Aorta (tissue), 5 donors: ENCODE data around the gene A3GALT2. TPM values are rescaled to one million over a fixed set of nuclear protein-coding genes. Genes with fewer than 3 reads are reported as not detected.

Experiments used
- ATAC-seq: fragments of 200-7000 bp; cut with Tn5 transposase; one replicate; pipeline ENCODE4 v1.9.1; 2022; ENCODE audit warnings: moderate library complexity; ENCODE audit not compliant: low FRiP score
- DNase-seq, 2 donors: peaks; one replicate each; pipeline ENCODE4 v3.0.0-alpha.2; 2020
- H3K27ac ChIP-seq, 2 donors: one replicate each; pipeline ENCODE4 v1.5.1; 2013; ENCODE audit warnings: low read length in 2 of 2, mild to moderate bottlenecking in 2 of 2, moderate library complexity in 2 of 2, control low read depth in 1 of 2, inconsistent platforms in 1 of 2, low read depth in 1 of 2
- H3K27me3 ChIP-seq, 2 donors: one replicate each; pipeline ENCODE4 v1.6.1; 2013; ENCODE audit warnings: control low read depth in 1 of 2, low read length in 1 of 2, mild to moderate bottlenecking in 1 of 2, moderate library complexity in 1 of 2; ENCODE audit not compliant: insufficient read depth in 2 of 2, control insufficient read depth in 1 of 2
- H3K36me3 ChIP-seq, 2 donors: one replicate each; pipeline ENCODE4 v1.6.1; 2013; ENCODE audit warnings: control low read depth in 1 of 2, low read length in 1 of 2, mild to moderate bottlenecking in 1 of 2; ENCODE audit not compliant: insufficient read depth in 2 of 2, control insufficient read depth in 1 of 2
- H3K4me1 ChIP-seq, 2 donors: one replicate each; pipeline ENCODE4 v1.6.1; 2013; ENCODE audit warnings: low read length in 2 of 2, control low read depth in 1 of 2, mild to moderate bottlenecking in 1 of 2, moderate library complexity in 1 of 2; ENCODE audit not compliant: insufficient read depth in 2 of 2, control insufficient read depth in 1 of 2
- H3K4me3 ChIP-seq, 2 donors: one replicate each; pipeline ENCODE4 v1.5.1; 2013; ENCODE audit warnings: low read length in 2 of 2, control low read depth in 1 of 2, mild to moderate bottlenecking in 1 of 2
- H3K9me3 ChIP-seq: one replicate; pipeline ENCODE4 v1.6.1; 2013; ENCODE audit warnings: mild to moderate bottlenecking, low read length; ENCODE audit not compliant: control insufficient read depth
- WGBS, 2 donors: extraction: QIAGEN DNeasy Blood & Tissue Kit; methylation state at CpG; one replicate each; pipeline ENCODE4 v1.1.7; 2013; 5-methylcytosine and 5-hydroxymethylcytosine counted together
- intact Hi-C, 2 donors: fragments of 100-400 bp; cut with DNase I; formaldehyde crosslinking; loops; one replicate each; pipeline versions ENCODE4 v1.14.2 to v1.15.0; 2022
- polyA plus RNA-seq, 2 donors: library from polyadenylated mRNA; stranded (reverse); fragments of 200-250 nt; gene quantifications; one replicate each; pipeline ENCODE4 v1.2.3, GENCODE V29; 2013
- total RNA-seq, 2 donors: library from RNA; stranded (reverse); fragmentation: NEBNext Ultra II Directional; extraction: Animal tissue kit (Norgen Biotek cat#: 25700); gene quantifications; one replicate each; pipeline ENCODE4 v1.2.1, GENCODE V29; 2021
- donor health status: healthy with polysubstance abuse.
- donor health status: Bipolar disorder and iron deficiency.
- donor health status: DM: no; HTN: no; CAD: no.
- donor health status: DM: no; HTN: no; CAD: no.
- donor health status: DM: yes; HTN: yes; CAD: no.

Gene A3GALT2
- total and polyA plus RNA-seq, 4 donors: 0.36 to 0.81 TPM; not detected in 2

DNA sequence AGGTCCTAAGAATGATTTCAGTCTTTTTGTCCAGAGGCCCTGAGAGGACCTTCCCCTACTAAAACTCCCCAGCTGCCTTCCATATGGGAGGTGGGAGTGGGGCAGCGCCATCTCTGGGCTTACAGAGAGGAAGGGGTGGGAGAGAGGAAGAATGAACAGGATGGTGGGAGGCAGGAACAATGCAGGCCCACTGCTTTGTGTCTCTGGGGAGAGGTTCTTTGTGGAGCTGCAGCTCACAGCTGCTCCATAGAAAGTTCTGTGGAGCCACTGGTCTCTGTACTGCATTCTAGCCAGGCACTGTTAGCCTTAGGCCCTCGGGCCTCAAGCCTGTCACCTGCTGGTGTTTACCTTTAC is 43.6 kb upstream of the A3GALT2 start:
- intact Hi-C loops: loop anchor here in 1 of 2 donors (10.0 kb wide), 1 partner anchor 250 kb away; no protein-coding TSS in a partner anchor
- H3K27me3 ChIP-seq: no peaks in the 10 kb centered on the region
- peak overlapping the region; percentile 76 to 86 for H3K27ac ChIP-seq
- H3K4me1 ChIP-seq: peaks cover 2 to 3% of the 10 kb centered on the region in 2 donors
- WGBS, 2 donors: 8 to 23% methylated on average over 1 to 2 of the region's 2 CpGs
- no peak for ATAC-seq
- no peaks in the 10 kb centered on the region for H3K9me3 ChIP-seq
- DNase-seq: no peak
- no peak overlapping the region for H3K4me3 ChIP-seq
- H3K36me3 ChIP-seq: no peaks in the 10 kb centered on the region

- no peak overlapping the region for H3K4me3 ChIP-seq
- ATAC-seq (no peak), DNase-seq (no peak)
- no peaks in the 10 kb centered on the region for H3K9me3 ChIP-seq
- WGBS, 2 donors: 11 to 23% methylated on average over 5 of the region's 5 CpGs
- H3K27me3 ChIP-seq: no peaks in the 10 kb centered on the region
- no peaks in the 10 kb centered on the region for H3K36me3 ChIP-seq
- H3K27ac ChIP-seq: peak overlapping the region; percentile 68 to 78
- intact Hi-C loops: loop anchor here in 1 of 2 donors (10.0 kb wide), 1 partner anchor 251 kb away; no protein-coding TSS in a partner anchor
- peaks cover 2 to 3% of the 10 kb centered on the region in 2 donors for H3K4me1 ChIP-seq
These were observed 42.6 kb upstream of the A3GALT2 start for GRCh38 chr1:33363470-33363861.

- 29 to 35% methylated on average over 5 of the region's 5 CpGs for WGBS, 2 donors
- Histone ChIP-seq H3K36me3 (no peaks in the 10 kb centered on the region), H3K9me3 (no peaks in the 10 kb centered on the region), H3K27me3 (no peaks in the 10 kb centered on the region), H3K4me1 (peaks cover 2 to 3% of the 10 kb centered on the region in 2 donors), H3K4me3 (no peak overlapping the region), H3K27ac (peak overlapping the region; percentile 68 to 78)
- intact Hi-C loops: loop anchor here in 1 of 2 donors (10.0 kb wide), 1 partner anchor 252 kb away; no protein-coding TSS in a partner anchor
- DNase-seq: no peak
- no peak for ATAC-seq
These were observed 42.1 kb upstream of the A3GALT2 start for GRCh38 chr1:33363021-33363420.

DNA sequence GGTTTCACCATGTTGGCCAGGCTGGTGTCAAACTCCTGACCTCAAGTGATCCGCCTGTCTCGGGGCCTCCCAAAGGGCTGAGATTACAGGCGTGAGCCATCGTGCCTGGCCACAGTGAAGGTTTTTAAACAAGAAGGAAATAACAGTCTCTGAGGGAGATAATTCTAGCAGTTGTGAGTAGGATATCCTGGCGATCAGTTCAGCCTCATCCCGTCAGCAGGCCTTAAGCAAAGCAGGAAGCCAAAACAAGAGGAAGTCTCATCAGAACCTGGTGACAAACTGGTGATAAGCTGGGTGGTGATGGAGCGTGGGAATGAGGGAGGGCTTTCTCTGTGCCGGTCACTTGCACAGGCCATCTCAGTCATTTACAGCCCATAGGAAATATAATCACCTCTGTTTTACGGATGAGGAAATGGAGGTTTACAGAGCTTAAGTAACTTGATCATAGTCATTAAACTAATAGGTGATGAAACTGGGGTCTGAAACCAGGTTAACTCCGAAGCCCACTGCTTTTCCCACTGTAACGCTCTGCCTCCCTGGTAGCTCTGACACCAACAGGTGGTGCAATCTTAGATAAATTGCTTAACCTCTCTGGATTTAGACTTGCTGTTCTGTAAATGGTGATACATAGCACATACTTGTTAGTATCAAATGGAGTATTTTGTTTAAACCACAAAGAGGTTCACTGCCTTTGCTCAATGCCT is 40.8 kb upstream of the A3GALT2 start:
- 84 to 85% methylated on average over 11 of the region's 11 CpGs for WGBS, 2 donors
- DNase-seq: no peak
- no peak for ATAC-seq
- no peaks in the 10 kb centered on the region for H3K27me3 ChIP-seq
- H3K9me3 ChIP-seq: no peaks in the 10 kb centered on the region
- H3K27ac ChIP-seq: no peak overlapping the region
- H3K4me3 ChIP-seq: no peak overlapping the region
- intact Hi-C loops: loop anchor here in 1 of 2 donors (10.0 kb wide), 1 partner anchor 253 kb away; no protein-coding TSS in a partner anchor
- peaks cover 0 to 2% of the 10 kb centered on the region in 2 donors for H3K4me1 ChIP-seq
- H3K36me3 ChIP-seq: no peaks in the 10 kb centered on the region

DNA sequence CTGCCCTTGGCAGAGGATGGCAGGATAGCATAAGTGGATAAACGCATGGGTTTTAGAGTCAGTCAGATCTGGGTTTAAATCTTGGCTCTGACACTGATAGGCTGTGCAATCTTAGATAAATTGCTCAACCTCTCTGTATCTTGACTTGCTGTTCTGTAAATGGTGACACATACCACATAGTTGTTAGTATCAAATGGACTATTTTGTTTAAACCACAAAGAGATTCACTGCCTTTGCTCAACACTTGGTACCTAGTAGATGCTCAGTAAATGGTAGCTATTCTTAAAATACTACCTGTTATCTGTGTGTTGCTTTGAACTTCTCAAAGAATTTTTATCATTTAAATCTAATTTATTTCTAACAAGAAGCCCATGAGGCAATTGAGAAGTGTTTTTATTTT is 39.5 kb upstream of the A3GALT2 start:
- no peak overlapping the region for H3K4me3 ChIP-seq
- intact Hi-C loops: loop anchor here in 1 of 2 donors (10.0 kb wide), 1 partner anchor 254 kb away; no protein-coding TSS in a partner anchor
- DNase-seq (no peak), ATAC-seq (no peak)
- H3K27me3 ChIP-seq: no peaks in the 10 kb centered on the region
- 70 to 80% methylated on average over 1 of the region's 1 CpG for WGBS, 2 donors
- peaks cover 0 to 2% of the 10 kb centered on the region in 2 donors for H3K4me1 ChIP-seq
- no peaks in the 10 kb centered on the region for H3K9me3 ChIP-seq
- no peak overlapping the region for H3K27ac ChIP-seq
- no peaks in the 10 kb centered on the region for H3K36me3 ChIP-seq

DNA sequence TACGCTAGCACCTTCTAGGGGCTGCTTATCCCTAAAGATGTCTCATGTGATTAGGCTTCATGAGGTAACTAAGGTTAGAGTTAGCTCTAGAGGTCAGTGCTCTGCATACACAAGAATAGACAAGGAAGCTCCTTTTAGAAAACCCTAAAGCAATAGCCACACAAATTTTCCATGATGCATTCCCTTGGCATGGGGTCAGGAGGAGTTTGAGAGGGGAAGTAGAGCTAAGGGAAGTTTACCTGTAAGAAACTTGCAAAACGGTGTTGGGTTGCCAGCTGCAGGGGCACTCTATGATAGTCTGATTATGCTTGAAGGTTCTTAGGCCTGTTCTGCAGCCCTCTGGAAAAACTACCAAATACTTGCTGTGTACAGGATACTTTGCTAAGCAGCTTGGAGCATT is 39.0 kb upstream of the A3GALT2 start:
- WGBS, 2 donors: 88 to 90% methylated on average over 2 of the region's 2 CpGs
- ATAC-seq (no peak), DNase-seq (no peak)
- no peaks in the 10 kb centered on the region for H3K9me3 ChIP-seq
- H3K4me3 ChIP-seq: no peak overlapping the region
- H3K36me3 ChIP-seq: no peaks in the 10 kb centered on the region
- no peak overlapping the region for H3K27ac ChIP-seq
- intact Hi-C loops: loop anchor here in 1 of 2 donors (10.0 kb wide), 1 partner anchor 255 kb away; no protein-coding TSS in a partner anchor
- peaks cover 0 to 2% of the 10 kb centered on the region in 2 donors for H3K4me1 ChIP-seq
- no peaks in the 10 kb centered on the region for H3K27me3 ChIP-seq

DNA sequence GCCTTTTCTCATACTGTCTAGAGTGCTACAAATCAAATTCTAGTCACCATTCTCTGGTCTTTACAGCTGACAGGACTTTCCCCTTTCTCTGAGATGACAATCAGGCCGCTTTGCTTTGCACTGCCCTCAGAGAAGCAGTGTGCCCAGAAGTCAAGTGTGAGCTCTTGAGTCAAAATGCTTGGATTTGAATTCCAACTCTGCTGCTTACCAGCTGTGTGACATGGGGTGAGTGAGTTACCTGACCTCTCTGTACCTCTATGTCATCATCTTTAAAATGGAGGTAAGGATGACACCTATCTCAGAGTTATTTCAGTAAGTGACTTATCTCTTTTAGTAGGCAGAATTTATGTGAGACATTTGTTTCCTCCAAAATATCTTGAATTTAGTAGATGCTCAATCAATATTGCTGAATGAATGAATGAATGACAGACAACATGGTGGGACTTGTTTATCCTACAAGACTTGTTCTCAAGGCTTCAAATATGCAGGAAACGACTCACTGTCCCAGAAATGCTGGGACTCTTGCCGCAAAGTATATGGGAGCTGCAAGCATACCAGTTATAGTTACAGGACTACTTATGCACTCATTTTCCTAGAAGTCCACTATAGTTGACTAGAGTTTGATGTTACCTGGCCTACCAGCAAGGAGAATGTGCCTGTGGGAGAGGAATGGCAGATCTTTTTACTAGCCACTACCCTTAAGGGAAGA is 38.1 kb upstream of the A3GALT2 start:
- peaks cover 0 to 2% of the 10 kb centered on the region in 2 donors for H3K4me1 ChIP-seq
- no peaks in the 10 kb centered on the region for H3K9me3 ChIP-seq
- no peak overlapping the region for H3K27ac ChIP-seq
- intact Hi-C loops: no loop called here
- no peak overlapping the region for H3K4me3 ChIP-seq
- DNase-seq (no peak), ATAC-seq (no peak)
- H3K27me3 ChIP-seq: no peaks in the 10 kb centered on the region
- H3K36me3 ChIP-seq: no peaks in the 10 kb centered on the region
- WGBS, 2 donors: 89 to 91% methylated on average over 3 of the region's 3 CpGs

- ATAC-seq (no peak), DNase-seq (no peak)
- Histone ChIP-seq H3K4me1 (no peaks in the 10 kb centered on the region), H3K27me3 (no peaks in the 10 kb centered on the region), H3K9me3 (no peaks in the 10 kb centered on the region), H3K36me3 (no peaks in the 10 kb centered on the region), H3K4me3 (no peak overlapping the region), H3K27ac (no peak overlapping the region)
- intact Hi-C loops: no loop called here
- WGBS, 2 donors: 78 to 85% methylated on average over 4 of the region's 4 CpGs
These were observed 37.4 kb upstream of the A3GALT2 start for GRCh38 chr1:33358114-33358794.
